Measurements from ENCODE around the gene SESN1. TPM values are rescaled to one million over a fixed set of nuclear protein-coding genes. Genes with fewer than 3 reads are reported as not detected.

Gene SESN1
- total and polyA plus RNA-seq, 9 of the 15 experiments (the other 6 are each of a cell fraction or from before 2014, with no cell fraction given), result 3.1 to 13.0 (median 7.4) TPM

- TF ChIP-seq ZNF232 (CRISPR knock-in tag; IDR thresholded peaks at IDR 0.05) (no peak), MAFG (tag; conservative IDR thresholded peaks at IDR 0.05) (no peak), POLR2A (conservative IDR thresholded peaks at IDR 0.05) (no peak), STAT6 (CRISPR knock-in tag; IDR thresholded peaks at IDR 0.05) (no peak), VEZF1 (CRISPR knock-in tag; IDR thresholded peaks at IDR 0.05) (no peak), HMG20A (CRISPR knock-in tag; conservative IDR thresholded peaks at IDR 0.05) (no peak), E2F6 (IDR thresholded peaks at IDR 0.05; ENCODE audit: borderline replicate concordance in 1 of 2, extremely low read depth in 1 of 2, insufficient read depth in 1 of 2, insufficient read length in 1 of 2, low read depth in 1 of 2, low read length in 1 of 2, poor library complexity in 1 of 2, severe bottlenecking in 1 of 2) (no peak), SMARCC2 (IDR thresholded peaks at IDR 0.05; ENCODE audit: low read depth) (no peak), RBFOX2 (IDR thresholded peaks at IDR 0.05; ENCODE audit: low read depth, low read length) (no peak)
Measured at GRCh38 chr6:109029313-109029712, 65.3 kb downstream of the SESN1 start (continued).
